GM12801 (cell line): ENCODE measurements around the gene PSENEN.

Experiments used
- TF ChIP-seq, protein P1 (sequence below): IDR thresholded peaks from one replicate; pipeline ENCODE4 v1.5.1; 2011; ENCODE audit warnings: control low read depth; ENCODE audit not compliant: insufficient read length; ENCODE audit errors: extremely low read depth

The PSENEN gene

GRCh38 chr19:35776102-35776788, 30.8 kb downstream of the PSENEN start:
- TF ChIP-seq, protein P1, sequence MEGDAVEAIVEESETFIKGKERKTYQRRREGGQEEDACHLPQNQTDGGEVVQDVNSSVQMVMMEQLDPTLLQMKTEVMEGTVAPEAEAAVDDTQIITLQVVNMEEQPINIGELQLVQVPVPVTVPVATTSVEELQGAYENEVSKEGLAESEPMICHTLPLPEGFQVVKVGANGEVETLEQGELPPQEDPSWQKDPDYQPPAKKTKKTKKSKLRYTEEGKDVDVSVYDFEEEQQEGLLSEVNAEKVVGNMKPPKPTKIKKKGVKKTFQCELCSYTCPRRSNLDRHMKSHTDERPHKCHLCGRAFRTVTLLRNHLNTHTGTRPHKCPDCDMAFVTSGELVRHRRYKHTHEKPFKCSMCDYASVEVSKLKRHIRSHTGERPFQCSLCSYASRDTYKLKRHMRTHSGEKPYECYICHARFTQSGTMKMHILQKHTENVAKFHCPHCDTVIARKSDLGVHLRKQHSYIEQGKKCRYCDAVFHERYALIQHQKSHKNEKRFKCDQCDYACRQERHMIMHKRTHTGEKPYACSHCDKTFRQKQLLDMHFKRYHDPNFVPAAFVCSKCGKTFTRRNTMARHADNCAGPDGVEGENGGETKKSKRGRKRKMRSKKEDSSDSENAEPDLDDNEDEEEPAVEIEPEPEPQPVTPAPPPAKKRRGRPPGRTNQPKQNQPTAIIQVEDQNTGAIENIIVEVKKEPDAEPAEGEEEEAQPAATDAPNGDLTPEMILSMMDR: no peak

DNA sequence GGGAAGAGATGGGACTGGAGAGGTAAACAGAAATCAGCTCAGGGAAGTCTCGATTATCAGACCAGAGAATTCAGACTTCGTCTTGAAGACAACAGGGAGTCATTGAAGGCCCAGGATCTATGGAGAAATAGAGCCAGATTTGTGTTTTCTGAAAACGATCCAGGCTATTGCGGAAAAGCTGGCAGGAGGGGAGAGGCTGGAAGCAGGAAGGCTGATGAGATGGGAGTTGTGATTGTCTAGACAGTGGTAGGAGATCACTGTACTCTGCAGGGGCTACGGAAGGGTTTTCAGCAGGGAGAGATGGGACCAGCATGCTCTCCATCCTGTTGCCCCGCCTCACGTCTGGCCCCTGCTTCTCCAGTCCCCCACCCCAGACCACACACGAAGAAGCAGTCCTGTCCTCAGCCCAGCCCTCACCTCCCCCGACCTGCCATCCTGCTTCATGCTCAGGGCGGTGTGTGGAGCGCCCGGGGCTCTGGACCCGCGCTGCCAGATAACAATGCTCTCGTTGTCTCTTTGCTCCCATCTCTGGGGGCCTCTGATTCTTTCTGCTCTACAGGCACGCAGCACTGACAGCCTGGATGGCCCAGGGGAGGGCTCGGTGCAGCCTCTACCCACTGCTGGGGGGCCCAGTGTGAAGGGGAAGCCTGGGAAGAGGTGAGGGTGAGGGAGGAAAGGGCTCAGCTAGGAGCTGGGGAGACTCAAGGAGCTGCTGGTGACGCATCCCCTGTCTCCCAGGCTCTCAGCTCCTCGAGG, 31.8 kb downstream of the PSENEN start:
- TF ChIP-seq, protein P1: no peak

DNA sequence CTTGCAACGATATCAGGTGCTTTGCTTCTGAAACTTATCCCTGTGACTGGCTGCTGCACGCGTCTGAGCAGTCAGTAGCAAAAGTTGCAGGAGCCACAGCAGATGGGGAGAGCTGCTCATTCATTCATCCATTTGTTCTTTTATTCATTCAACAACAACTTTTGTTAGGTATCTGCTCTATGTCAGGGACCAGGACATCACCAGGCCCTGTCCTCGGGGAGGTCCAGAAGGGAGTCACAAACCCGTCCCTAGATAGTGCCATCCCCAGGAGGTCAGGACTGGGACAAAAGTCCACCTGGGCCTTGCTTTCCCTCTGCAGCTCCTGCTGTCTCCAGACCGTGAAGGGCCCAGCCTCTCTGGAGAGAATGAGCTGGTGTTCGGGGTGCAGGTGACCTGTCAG, 32.5 kb downstream of the PSENEN start:
- TF ChIP-seq, protein P1: no peak

DNA sequence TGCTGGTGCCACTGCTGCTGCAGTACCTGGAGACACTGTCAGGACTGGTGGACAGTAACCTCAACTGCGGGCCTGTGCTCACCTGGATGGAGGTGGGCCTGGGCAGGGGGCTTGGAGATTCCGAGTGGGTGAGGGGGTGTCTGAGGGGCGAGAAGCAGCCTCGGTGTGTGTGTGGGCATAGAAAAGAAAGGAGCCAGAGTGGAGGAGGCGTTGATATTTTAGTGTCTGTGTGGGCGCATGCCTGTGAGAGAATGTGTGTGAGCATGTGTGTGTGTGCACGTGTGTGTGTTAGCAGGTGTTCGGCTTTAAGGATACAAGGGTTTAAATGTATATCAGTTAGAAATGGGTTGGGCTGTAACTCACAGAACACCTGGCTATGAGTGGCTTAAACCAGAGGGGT, 33.6 kb downstream of the PSENEN start:
- TF ChIP-seq, protein P1: no peak

- TF ChIP-seq, protein P1: no peak
These were observed 34.6 kb downstream of the PSENEN start for GRCh38 chr19:35780058-35780457.

GRCh38 chr19:35780717-35781116, 35.3 kb downstream of the PSENEN start:
- TF ChIP-seq, protein P1: no peak

DNA sequence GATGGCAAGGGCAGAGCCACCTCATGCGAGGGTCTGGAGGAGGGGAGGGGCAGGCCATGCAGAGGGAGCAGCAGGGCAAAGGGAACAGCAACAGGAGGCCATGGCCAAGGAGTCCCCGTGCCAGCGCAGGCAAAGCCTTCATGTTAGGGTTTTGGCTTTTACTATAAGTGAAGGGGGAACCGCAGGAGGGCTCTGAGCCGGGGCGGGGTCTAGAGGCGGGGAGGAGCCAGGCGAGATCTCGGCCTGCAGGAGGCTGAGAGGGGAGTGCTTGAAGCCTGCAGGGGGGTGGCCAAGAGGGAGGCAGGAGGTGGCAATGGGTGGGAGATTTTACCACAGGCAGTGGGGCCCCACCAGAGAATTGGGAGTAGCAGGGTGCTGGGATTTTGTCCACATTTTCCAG, 36.2 kb downstream of the PSENEN start:
- TF ChIP-seq, protein P1: no peak
